Colonic mucosa (tissue), 4 donors: ENCODE results near the gene HASPIN. TPM values are rescaled to one million over a fixed set of nuclear protein-coding genes. Genes with fewer than 3 reads are reported as not detected.
A peak's percentile ranks its signal among the peaks of the same experiment; 100 is the strongest.
"Not testable (repeated sequence)": the region's sequence is repeated elsewhere in the genome, so short reads cannot be mapped to it uniquely, and the experiment has no call there.

ENCODE experiments used
- DNase-seq: peaks from one replicate; pipeline ENCODE4 v3.0.0-alpha.2; 2020
- H3K27ac ChIP-seq: fragments of 200-600 bp; one replicate; pipeline ENCODE4 v1.8.0; 2021
- H3K27me3 ChIP-seq: fragments of 200-600 bp; one replicate; pipeline ENCODE4 v1.8.0; 2021
- H3K36me3 ChIP-seq: fragments of 200-600 bp; one replicate; pipeline ENCODE4 v1.8.0; 2021
- H3K4me1 ChIP-seq: fragments of 200-600 bp; one replicate; pipeline ENCODE4 v1.8.0; 2021; ENCODE audit warnings: mild to moderate bottlenecking
- H3K4me3 ChIP-seq: fragments of 200-600 bp; one replicate; pipeline ENCODE4 v1.8.0; 2021
- H3K9ac ChIP-seq, 2 donors: one replicate each; pipeline ENCODE4 v1.7.0; 2013; ENCODE audit warnings: control low read depth in 2 of 2, low read depth in 2 of 2, low read length in 2 of 2
- H3K9me3 ChIP-seq: fragments of 200-600 bp; one replicate; pipeline ENCODE4 v1.8.0; 2021
- intact Hi-C: fragments of 100-400 bp; cut with DNase I; formaldehyde crosslinking; loops from one replicate; pipeline ENCODE4 v1.14.1; 2022
- total RNA-seq, 2 donors: library from RNA; stranded (reverse); fragmentation: NEBNext Ultra II Directional in 1 of 2; extraction: Animal tissue kit (Norgen Biotek cat#: 25700) in 1 of 2; gene quantifications; one replicate each; pipeline ENCODE4 v1.2.1, GENCODE V29; 2021
- TF ChIP-seq, protein P1 (sequence below): fragments of 200-600 bp; IDR thresholded peaks from one replicate; pipeline ENCODE4 v1.8.0; 2022; ENCODE audit warnings: antibody characterized with exemption, mild to moderate bottlenecking
- donor health status: healthy.
- donor health status: DM: no; HTN: no; CAD: no.
- donor health status: DM: no; HTN: no; CAD: no.

The HASPIN gene
- total RNA-seq, 2 donors from 2014 or later: 2.6 to 13.2 TPM

DNA sequence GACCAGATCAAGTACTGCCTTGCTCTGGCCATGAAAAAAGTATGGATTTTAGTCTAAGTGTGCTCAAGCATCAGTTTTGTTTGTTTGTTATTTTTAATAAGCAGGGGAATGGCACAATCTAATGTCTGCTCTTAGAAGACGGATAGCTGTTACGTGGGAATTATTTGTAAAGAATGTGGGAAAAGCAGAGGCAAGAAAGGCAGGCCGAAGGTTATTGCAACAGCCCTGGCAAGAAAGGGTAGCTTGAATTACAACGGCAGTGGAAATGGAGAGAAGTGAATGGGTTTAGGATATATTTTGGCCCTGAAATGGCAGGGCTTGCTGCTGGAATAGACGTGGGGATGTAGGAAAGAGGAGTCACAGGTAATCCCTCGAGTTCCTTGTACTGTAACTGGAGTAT is 987 bp upstream of the HASPIN start:
- Histone ChIP-seq H3K36me3 (no peaks in the 10 kb centered on the region), H3K27me3 (no peaks in the 10 kb centered on the region), H3K9me3 (no peaks in the 10 kb centered on the region), H3K4me3 (peak overlapping the region; percentile 95), H3K9ac (peak overlapping the region; percentile 84 to 93), H3K4me1 (peaks cover 4% of the 10 kb centered on the region), H3K27ac (peak overlapping the region; percentile 66)
- no peak for DNase-seq
- intact Hi-C loops: no loop called here
- TF ChIP-seq, protein P1, sequence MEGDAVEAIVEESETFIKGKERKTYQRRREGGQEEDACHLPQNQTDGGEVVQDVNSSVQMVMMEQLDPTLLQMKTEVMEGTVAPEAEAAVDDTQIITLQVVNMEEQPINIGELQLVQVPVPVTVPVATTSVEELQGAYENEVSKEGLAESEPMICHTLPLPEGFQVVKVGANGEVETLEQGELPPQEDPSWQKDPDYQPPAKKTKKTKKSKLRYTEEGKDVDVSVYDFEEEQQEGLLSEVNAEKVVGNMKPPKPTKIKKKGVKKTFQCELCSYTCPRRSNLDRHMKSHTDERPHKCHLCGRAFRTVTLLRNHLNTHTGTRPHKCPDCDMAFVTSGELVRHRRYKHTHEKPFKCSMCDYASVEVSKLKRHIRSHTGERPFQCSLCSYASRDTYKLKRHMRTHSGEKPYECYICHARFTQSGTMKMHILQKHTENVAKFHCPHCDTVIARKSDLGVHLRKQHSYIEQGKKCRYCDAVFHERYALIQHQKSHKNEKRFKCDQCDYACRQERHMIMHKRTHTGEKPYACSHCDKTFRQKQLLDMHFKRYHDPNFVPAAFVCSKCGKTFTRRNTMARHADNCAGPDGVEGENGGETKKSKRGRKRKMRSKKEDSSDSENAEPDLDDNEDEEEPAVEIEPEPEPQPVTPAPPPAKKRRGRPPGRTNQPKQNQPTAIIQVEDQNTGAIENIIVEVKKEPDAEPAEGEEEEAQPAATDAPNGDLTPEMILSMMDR: no peak

DNA sequence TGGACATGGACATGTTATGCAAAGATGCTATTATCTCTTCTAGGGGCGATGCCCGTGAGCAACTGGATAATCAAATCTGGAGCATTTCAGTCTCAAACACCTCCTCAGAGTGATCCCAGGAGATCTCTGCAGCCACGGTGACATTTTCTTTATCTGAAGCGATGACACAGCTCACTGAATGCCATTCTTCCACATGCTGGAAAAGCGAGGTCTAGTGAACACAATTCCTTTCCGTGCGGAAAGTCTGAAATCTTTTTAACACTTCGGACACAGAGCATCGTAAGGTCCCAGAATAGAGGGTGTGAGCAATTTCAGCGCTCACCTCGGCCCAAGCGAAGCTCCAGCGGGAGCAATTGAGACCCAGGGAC is 531 bp upstream of the HASPIN start:
- Histone ChIP-seq H3K4me3 (peak overlapping the region; percentile 95), H3K36me3 (no peaks in the 10 kb centered on the region), H3K27ac (peak overlapping the region; percentile 66), H3K9ac (peak overlapping the region; percentile 84 to 93), H3K4me1 (peaks cover 4% of the 10 kb centered on the region), H3K27me3 (no peaks in the 10 kb centered on the region), H3K9me3 (no peaks in the 10 kb centered on the region)
- TF ChIP-seq, protein P1: no peak
- DNase-seq: no peak
- intact Hi-C loops: no loop called here

DNA sequence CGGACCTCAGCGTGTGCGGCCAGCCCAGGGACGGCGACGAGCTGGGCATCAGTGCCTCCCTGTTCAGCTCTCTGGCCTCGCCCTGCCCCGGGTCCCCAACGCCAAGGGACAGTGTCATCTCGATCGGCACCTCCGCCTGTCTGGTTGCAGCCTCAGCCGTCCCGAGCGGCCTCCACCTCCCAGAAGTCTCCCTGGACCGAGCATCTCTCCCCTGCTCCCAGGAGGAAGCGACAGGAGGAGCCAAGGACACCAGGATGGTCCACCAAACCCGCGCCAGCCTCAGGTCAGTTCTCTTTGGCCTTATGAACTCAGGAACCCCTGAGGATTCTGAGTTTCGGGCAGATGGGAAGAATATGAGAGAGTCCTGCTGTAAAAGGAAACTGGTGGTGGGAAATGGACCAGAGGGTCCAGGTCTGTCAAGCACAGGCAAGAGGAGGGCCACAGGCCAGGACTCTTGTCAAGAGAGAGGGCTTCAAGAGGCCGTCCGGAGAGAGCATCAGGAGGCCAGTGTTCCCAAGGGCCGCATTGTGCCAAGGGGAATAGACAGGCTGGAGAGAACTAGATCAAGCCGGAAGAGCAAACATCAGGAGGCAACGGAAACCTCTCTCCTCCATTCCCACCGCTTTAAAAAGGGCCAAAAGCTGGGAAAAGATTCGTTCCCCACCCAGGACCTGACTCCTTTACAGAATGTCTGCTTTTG is 825 bp downstream of the HASPIN start:
- H3K4me1 ChIP-seq: peaks cover 4% of the 10 kb centered on the region
- no peak for DNase-seq
- H3K36me3 ChIP-seq: no peaks in the 10 kb centered on the region
- intact Hi-C loops: no loop called here
- H3K4me3 ChIP-seq: peak overlapping the region; percentile 95
- H3K9me3 ChIP-seq: no peaks in the 10 kb centered on the region
- H3K27ac ChIP-seq: no peak overlapping the region
- H3K27me3 ChIP-seq: no peaks in the 10 kb centered on the region
- H3K9ac ChIP-seq: peak overlapping the region; percentile 8 to 84
- TF ChIP-seq, protein P1: no peak

DNA sequence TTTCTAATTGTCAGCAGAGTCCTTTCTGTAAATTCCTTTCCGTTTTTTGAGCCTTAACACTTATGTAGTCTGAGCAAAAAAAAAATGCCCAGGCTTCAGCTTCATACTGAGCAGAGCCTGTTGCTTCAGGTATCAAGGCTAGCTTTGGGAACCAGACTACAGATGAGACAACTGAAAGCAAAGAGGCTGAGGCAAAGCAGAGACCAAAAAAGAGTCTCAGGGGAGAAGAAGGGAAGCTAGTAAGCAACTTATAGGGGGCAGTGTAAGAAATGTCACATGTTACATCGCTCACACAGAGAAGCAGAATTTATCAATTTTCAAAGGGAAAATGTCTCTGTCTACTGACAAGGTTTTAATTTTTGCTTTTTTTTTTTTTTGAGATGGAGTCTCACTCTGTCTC is 3.3 kb downstream of the HASPIN start:
- Histone ChIP-seq H3K27me3 (no peaks in the 10 kb centered on the region), H3K9ac (no peak overlapping the region), H3K36me3 (no peaks in the 10 kb centered on the region), H3K4me1 (peaks cover 4% of the 10 kb centered on the region), H3K4me3 (no peak overlapping the region), H3K9me3 (no peaks in the 10 kb centered on the region), H3K27ac (no peak overlapping the region)
- no peak for DNase-seq
- TF ChIP-seq, protein P1: no peak
- intact Hi-C loops: no loop called here

DNA sequence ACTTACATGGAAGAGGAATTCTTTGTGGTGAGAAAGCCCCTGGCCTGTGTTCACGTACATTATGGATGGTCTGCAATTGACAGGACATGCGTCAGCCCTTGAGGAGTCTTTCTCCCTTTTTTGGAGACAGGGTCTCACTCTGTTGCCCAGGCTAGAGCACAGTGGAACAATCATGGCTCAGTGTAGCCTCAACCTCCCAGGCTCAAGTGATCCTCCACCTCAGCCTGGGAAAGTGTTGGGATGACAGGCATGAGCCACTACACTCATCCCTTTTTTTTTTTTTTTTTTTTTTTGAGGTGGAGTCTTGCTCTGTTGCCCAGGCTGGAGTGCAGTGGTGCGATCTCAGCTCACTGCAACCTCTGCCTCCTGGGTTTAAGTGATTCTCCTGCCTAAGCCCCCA is 4.4 kb downstream of the HASPIN start:
- H3K36me3 ChIP-seq, DNase-seq, H3K27me3 ChIP-seq, intact Hi-C loops, H3K4me3 ChIP-seq, H3K9ac ChIP-seq, H3K27ac ChIP-seq, H3K4me1 ChIP-seq, H3K9me3 ChIP-seq: not testable (repeated sequence)

DNA sequence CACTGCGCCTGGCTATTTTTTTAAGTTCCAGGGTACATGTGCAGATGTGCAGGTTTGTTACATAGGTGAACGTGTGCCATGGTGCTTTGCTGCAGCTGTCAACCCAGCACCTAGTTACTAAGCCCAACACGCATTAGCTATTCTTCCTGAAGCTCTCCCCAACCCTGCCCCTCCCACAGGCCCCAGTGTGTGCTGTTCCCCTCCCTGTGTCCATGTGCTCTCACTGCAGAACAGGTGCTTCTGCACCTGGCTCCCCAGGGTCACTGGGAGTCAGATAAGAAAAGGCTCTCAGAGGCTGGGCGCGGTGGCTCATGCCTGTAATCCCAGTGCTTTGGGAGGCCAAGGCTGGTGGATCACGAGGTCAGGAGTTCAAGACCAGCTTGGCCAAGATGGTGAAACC is 6.2 kb downstream of the HASPIN start:
- no peaks in the 10 kb centered on the region for H3K9me3 ChIP-seq
- no peaks in the 10 kb centered on the region for H3K36me3 ChIP-seq
- intact Hi-C loops: no loop called here
- H3K27ac ChIP-seq: no peak overlapping the region
- DNase-seq: no peak
- no peaks in the 10 kb centered on the region for H3K4me1 ChIP-seq
- no peak overlapping the region for H3K4me3 ChIP-seq
- H3K9ac ChIP-seq: no peak overlapping the region
- no peaks in the 10 kb centered on the region for H3K27me3 ChIP-seq
- TF ChIP-seq, protein P1: no peak
